BJ (cell line): ENCODE results near the gene OR5M3. TPM values are rescaled to one million over a fixed set of nuclear protein-coding genes. Genes with fewer than 3 reads are reported as not detected.

Experiments used
- CTCF ChIA-PET: fragments of 350-600 bp; formaldehyde crosslinking; extraction: SDS; loops from one replicate; lab custom pipeline; 2021; ENCODE audit warnings: antibody characterized with exemption, inconsistent platforms; lab: Yijun Ruan, JAX
- POLR2A ChIA-PET: fragments of 300-600 bp; sonication (Branson Sonifier 250); formaldehyde crosslinking; extraction: SDS; loops from one replicate; lab custom pipeline; 2021; ENCODE audit warnings: antibody characterized with exemption; lab: Charles Lee
- DNase-seq: peaks from one replicate; pipeline ENCODE4 v3.0.0-alpha.2; 2011; ENCODE audit warnings: low read depth
- H3K27me3 ChIP-seq: 2 replicates; pipeline ENCODE4 v1.6.0; 2011; ENCODE audit warnings: low read length; ENCODE audit not compliant: control insufficient read depth, insufficient read depth
- H3K36me3 ChIP-seq: 2 replicates; pipeline ENCODE4 v1.5.1; 2011; ENCODE audit warnings: low read length; ENCODE audit not compliant: control insufficient read depth, insufficient read depth
- H3K4me3 ChIP-seq: 2 replicates; pipeline ENCODE4 v1.5.1; 2011; ENCODE audit warnings: low read depth, mild to moderate bottlenecking, control low read depth, low read length
- polyA plus RNA-seq: library from polyadenylated mRNA; depleted of rRNA; stranded (reverse); fragments of >200 nt; gene quantifications from 2 replicates; pipeline ENCODE4 v1.2.3, GENCODE V29; 2011
- TF ChIP-seq, protein P1 (sequence below): IDR thresholded peaks from 2 replicates; pipeline ENCODE4 v1.5.1; 2011; ENCODE audit warnings: low read depth, mild to moderate bottlenecking, control low read depth, inconsistent platforms, low read length, moderate library complexity; ENCODE audit not compliant: insufficient read depth

The OR5M3 gene
- polyA plus RNA-seq, 1 experiment: not detected

DNA sequence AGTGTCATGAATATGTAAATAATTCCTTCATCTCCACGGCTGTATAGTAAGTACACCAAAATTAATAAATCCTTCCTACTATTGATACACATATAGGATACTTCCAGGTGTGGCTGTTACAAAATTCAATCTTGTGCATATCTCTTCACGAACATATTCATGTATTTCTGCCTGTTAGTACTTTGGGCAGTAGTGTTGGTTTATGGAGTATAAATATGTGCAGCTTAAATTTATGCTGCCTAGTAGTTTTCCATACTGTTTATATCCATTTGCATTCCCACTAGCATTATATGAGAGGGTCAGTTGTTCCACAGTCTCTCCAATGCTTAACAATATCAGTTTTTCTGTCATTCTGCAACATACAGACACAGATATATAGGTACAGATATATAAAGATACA, 22.0 kb upstream of the OR5M3 start:
- ChIA-PET POLR2A (no interaction called here), CTCF (no interaction called here)
- H3K4me3 ChIP-seq: no peak overlapping the region
- no peak for DNase-seq
- TF ChIP-seq, protein P1, sequence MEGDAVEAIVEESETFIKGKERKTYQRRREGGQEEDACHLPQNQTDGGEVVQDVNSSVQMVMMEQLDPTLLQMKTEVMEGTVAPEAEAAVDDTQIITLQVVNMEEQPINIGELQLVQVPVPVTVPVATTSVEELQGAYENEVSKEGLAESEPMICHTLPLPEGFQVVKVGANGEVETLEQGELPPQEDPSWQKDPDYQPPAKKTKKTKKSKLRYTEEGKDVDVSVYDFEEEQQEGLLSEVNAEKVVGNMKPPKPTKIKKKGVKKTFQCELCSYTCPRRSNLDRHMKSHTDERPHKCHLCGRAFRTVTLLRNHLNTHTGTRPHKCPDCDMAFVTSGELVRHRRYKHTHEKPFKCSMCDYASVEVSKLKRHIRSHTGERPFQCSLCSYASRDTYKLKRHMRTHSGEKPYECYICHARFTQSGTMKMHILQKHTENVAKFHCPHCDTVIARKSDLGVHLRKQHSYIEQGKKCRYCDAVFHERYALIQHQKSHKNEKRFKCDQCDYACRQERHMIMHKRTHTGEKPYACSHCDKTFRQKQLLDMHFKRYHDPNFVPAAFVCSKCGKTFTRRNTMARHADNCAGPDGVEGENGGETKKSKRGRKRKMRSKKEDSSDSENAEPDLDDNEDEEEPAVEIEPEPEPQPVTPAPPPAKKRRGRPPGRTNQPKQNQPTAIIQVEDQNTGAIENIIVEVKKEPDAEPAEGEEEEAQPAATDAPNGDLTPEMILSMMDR: no peak
- no peaks in the 10 kb centered on the region for H3K36me3 ChIP-seq
- H3K27me3 ChIP-seq: no peaks in the 10 kb centered on the region

DNA sequence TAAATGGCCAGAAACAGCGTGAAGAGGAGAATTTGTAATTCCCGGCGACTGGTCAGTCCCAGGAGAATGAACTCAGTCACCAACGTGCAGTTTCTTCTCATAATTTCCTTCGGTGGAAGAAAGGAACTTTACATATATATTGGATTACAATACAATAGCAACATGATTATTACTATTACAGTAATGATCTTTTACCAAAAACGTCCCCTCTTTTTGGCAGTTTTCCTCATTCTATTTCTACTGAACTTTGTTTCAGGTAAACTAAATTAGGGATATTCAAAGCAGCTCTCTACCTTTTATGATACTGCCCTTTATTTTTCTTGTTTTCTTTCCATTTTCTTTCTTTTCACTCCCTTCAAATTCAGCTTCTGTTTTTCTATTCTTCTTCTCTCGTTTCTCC, 18.1 kb upstream of the OR5M3 start, which contains the start of gene OR5M8:
OR5M8 (minus strand) TSS at position 101 of the 400 bp plus-strand sequence; CDS start at position 101, 0 bp downstream.
- ChIA-PET POLR2A (no interaction called here), CTCF (no interaction called here)
- TF ChIP-seq, protein P1: no peak
- no peaks in the 10 kb centered on the region for H3K27me3 ChIP-seq
- DNase-seq: no peak
- no peaks in the 10 kb centered on the region for H3K36me3 ChIP-seq
- no peak within 1 kb of the TSS for H3K4me3 ChIP-seq

DNA sequence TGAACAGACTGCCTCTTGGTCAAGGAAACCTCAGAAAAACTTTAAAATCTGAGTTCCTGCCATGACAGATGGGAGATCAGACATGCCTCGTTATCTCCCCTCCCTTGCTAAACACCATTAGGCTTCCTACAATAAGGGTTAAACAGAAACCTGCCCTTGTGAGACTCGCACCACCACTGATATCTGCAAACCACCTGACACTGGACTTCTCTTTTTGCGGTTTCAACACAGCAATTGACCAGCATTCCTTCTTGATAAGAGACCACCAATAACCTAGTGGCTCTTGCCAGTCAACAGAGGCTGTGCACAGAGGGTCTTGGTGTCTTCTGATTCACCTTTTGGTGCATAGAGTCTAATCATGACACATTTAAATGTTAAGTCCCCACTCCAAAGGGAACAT, 13.6 kb upstream of the OR5M3 start:
- TF ChIP-seq, protein P1: no peak
- ChIA-PET POLR2A (no interaction called here), CTCF (no interaction called here)
- no peak overlapping the region for H3K4me3 ChIP-seq
- no peak for DNase-seq
- no peaks in the 10 kb centered on the region for H3K27me3 ChIP-seq
- no peaks in the 10 kb centered on the region for H3K36me3 ChIP-seq

DNA sequence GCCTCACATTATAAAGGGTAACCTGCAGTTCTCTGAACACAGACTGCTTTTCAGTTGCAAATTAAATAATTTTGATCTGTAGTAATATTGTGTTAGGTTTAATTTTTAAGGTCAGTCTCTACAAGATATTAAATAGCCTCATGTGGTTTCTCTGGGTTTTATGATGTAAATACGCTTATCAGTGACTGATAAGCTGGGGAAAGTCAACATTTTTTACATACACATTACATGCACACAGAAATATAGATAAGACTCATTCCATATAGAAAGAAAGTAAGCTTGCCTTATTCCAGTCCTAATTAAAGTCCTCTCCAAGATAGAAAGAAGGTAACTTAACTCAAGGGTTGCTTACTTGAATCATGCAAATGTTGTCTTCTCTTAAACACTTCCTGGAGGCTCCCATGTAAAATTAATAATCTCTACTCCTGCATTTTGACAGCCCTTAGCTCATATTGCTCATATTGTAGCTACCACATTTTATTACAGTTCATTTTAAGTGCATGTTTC, 1.6 kb upstream of the OR5M3 start:
- Histone ChIP-seq H3K36me3 (no peaks in the 10 kb centered on the region), H3K4me3 (no peak overlapping the region), H3K27me3 (no peaks in the 10 kb centered on the region)
- ChIA-PET CTCF (no interaction called here), POLR2A (no interaction called here)
- TF ChIP-seq, protein P1: no peak
- DNase-seq: no peak

DNA sequence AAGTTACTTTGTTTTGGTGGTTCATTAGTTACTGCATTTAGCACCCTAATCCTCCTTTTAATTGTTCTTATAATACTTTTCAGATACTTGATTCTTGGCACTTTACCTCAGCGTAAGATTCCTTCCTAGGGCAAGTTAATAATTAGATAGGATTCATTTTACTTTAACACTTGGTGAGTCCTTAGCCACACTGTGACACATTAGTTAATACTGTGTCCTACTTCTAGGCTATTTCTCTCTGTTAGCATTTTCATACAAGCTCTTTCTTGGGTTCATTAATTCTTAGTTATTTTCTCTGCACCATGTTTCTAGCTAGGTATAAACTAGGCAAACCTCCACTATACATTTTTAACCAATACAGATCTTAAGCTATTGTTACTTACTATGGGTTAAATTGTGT, 16.1 kb downstream of the OR5M3 start:
- no peaks in the 10 kb centered on the region for H3K36me3 ChIP-seq
- TF ChIP-seq, protein P1: no peak
- ChIA-PET CTCF (interaction anchor here (0.7 kb wide), 1 partner anchor 212 kb away, joined by 5 read pairs; no protein-coding TSS in a partner anchor), POLR2A (no interaction called here)
- H3K4me3 ChIP-seq: no peak overlapping the region
- H3K27me3 ChIP-seq: no peaks in the 10 kb centered on the region
- DNase-seq: no peak
